Endothelial cell of umbilical vein (primary cell): Measurements from ENCODE around the gene ZBTB20. TPM values are rescaled to one million over a fixed set of nuclear protein-coding genes. Genes with fewer than 3 reads are reported as not detected.
A peak's percentile ranks its signal among the peaks of the same experiment; 100 is the strongest.

Experiments
- BruUV-seq: library from RNA; stranded (reverse); fragments of 400-500 nt; replicated peaks from 2 replicates; lab custom pipeline; 2021; lab: Mats Ljungman, UMichigan
- CTCF ChIA-PET: fragments of 300-600, 350-600 bp; sonication (Branson Sonifier 250); formaldehyde crosslinking; loops from one replicate; lab custom pipeline; 2021; ENCODE audit warnings: antibody characterized with exemption, inconsistent platforms; lab: Charles Lee
- POLR2A ChIA-PET: fragments of 300-600, 350-600 bp; sonication (Branson Sonifier 250); formaldehyde crosslinking; loops from one replicate; lab custom pipeline; 2021; ENCODE audit warnings: antibody characterized with exemption, inconsistent platforms; lab: Charles Lee
- DNase-seq: peaks from one replicate; pipeline ENCODE4 v3.0.0-alpha.2; 2011; ENCODE audit warnings: low read depth, low spot score
- FAIRE-seq: peaks from 2 replicates; lab custom pipeline; 2011; peaks lifted over from hg19 to GRCh38; lab: Jason Lieb, UNC
- H2AFZ ChIP-seq: 2 replicates; pipeline ENCODE4 v1.6.0; 2012; ENCODE audit warnings: low read depth, low read length, control low read depth, inconsistent platforms
- H3K27ac ChIP-seq: 2 replicates; pipeline ENCODE4 v1.5.1; 2011; ENCODE audit warnings: low read depth, mild to moderate bottlenecking, control low read depth, low read length, moderate library complexity; ENCODE audit not compliant: insufficient read depth
- H3K27me3 ChIP-seq, 2 experiments: 2 replicates each; pipeline versions ENCODE4 v1.6.0 to v1.6.1; 2011; ENCODE audit warnings: low read length in 2 of 2, mixed read lengths in 1 of 2; ENCODE audit not compliant: control insufficient read depth in 2 of 2, insufficient read depth in 2 of 2
- H3K36me3 ChIP-seq, 2 experiments: 2 replicates in 1 of 2; 3 replicates in 1 of 2; pipeline ENCODE4 v1.5.1; 2011; ENCODE audit warnings: low read length in 2 of 2, mild to moderate bottlenecking in 1 of 2, moderate library complexity in 1 of 2; ENCODE audit not compliant: control insufficient read depth in 2 of 2, insufficient read depth in 2 of 2; ENCODE audit errors: extremely low read depth in 1 of 2
- H3K4me1 ChIP-seq: 3 replicates; pipeline ENCODE4 v1.5.1; 2011; ENCODE audit warnings: mild to moderate bottlenecking, low read length; ENCODE audit not compliant: control insufficient read depth, insufficient read depth; ENCODE audit errors: extremely low read depth
- H3K4me2 ChIP-seq: 2 replicates; pipeline ENCODE4 v1.6.1; 2011; ENCODE audit warnings: low read length, control low read depth, mixed read lengths; ENCODE audit not compliant: insufficient read depth
- H3K4me3 ChIP-seq, 3 experiments: fragments of 200-600 bp in 1 of 3; sonication (generic), shearing (Covaris generic) in 1 of 3; replicated peaks in 1 of 3; 2 replicates each; pipeline ENCODE4 v1.5.1; 2011 to 2016; ENCODE audit warnings: control low read depth in 3 of 3, low read length in 3 of 3, mild to moderate bottlenecking in 2 of 3, inconsistent platforms in 1 of 3, low read depth in 1 of 3, moderate library complexity in 1 of 3; ENCODE audit not compliant: insufficient read depth in 1 of 3
- H3K79me2 ChIP-seq: 2 replicates; pipeline ENCODE4 v1.6.0; 2012; ENCODE audit warnings: low read length, inconsistent platforms; ENCODE audit not compliant: control insufficient read depth, insufficient read depth
- H3K9ac ChIP-seq: replicated peaks from 2 replicates; pipeline ENCODE3; 2011; ENCODE audit warnings: low read length, control low read depth; ENCODE audit not compliant: insufficient read depth; ENCODE audit errors: extremely low read depth
- H3K9me1 ChIP-seq: replicated peaks from 3 replicates; pipeline ENCODE4 v1.6.0; 2011; ENCODE audit warnings: mild to moderate bottlenecking, low read length; ENCODE audit not compliant: control insufficient read depth, insufficient read depth; ENCODE audit errors: extremely low read depth
- H3K9me3 ChIP-seq: replicated peaks from 2 replicates; pipeline ENCODE4 v1.5.1; 2012; ENCODE audit warnings: low read length, inconsistent platforms; ENCODE audit not compliant: control insufficient read depth, insufficient read depth
- H4K20me1 ChIP-seq: replicated peaks from 2 replicates; pipeline ENCODE3; 2011; ENCODE audit warnings: mild to moderate bottlenecking, low read length; ENCODE audit not compliant: control insufficient read depth, insufficient read depth; ENCODE audit errors: extremely low read depth
- EZH2 ChIP-seq: IDR thresholded peaks from 2 replicates; pipeline ENCODE4 v1.6.1; 2012; ENCODE audit warnings: borderline replicate concordance, low read depth, mild to moderate bottlenecking, moderate library complexity, low read length, inconsistent platforms; ENCODE audit not compliant: severe bottlenecking
- FOS ChIP-seq: IDR thresholded peaks from 2 replicates; pipeline ENCODE4 v1.6.1; 2011; ENCODE audit warnings: mild to moderate bottlenecking, low read length, moderate library complexity, borderline replicate concordance; ENCODE audit not compliant: insufficient read depth
- GATA2 ChIP-seq: IDR thresholded peaks from 2 replicates; pipeline ENCODE4 v1.7.0; 2011; ENCODE audit warnings: low read depth, mild to moderate bottlenecking, moderate library complexity, mixed read lengths, low read length; ENCODE audit not compliant: insufficient read length, insufficient read depth
- JUN ChIP-seq: IDR thresholded peaks from 2 replicates; pipeline ENCODE4 v1.6.1; 2011; ENCODE audit warnings: borderline replicate concordance, low read depth; ENCODE audit not compliant: insufficient read length, insufficient read depth
- MYC ChIP-seq: IDR thresholded peaks from one replicate; pipeline ENCODE4 v1.6.1; 2011; ENCODE audit warnings: mild to moderate bottlenecking, low read depth, low read length
- POLR2A ChIP-seq: IDR thresholded peaks from 2 replicates; pipeline ENCODE4 v1.6.1; 2012; ENCODE audit warnings: low read depth, mild to moderate bottlenecking, control low read depth, low read length
- POLR2AphosphoS5 ChIP-seq: IDR thresholded peaks from 2 replicates; pipeline ENCODE4 v1.6.1; 2012; ENCODE audit warnings: low read depth, mild to moderate bottlenecking, control low read depth, low read length, moderate library complexity; ENCODE audit not compliant: insufficient read depth
- dilution Hi-C: fragments of 300-500 bp; cut with MboI; formaldehyde crosslinking; loops from one replicate; pipeline ENCODE4 v1.15.0; 2019; ENCODE audit warnings: low sequenced_read_pairs; ENCODE audit not compliant: extremely low pct_ligation_motif_present
- intact Hi-C: fragments of 100-400 bp; cut with micrococcal nuclease; formaldehyde crosslinking; loops from one replicate; pipeline ENCODE4 v1.10.0; 2022
- polyA plus RNA-seq, 4 experiments: library from polyadenylated mRNA; depleted of rRNA in 3 of 4; stranded (reverse) in 3 of 4; unstranded in 1 of 4; fragments of >200 nt; gene quantifications; 2 replicates each; pipeline versions ENCODE4 v1.2.1 to v1.2.3, GENCODE V29; 2011 to 2012; ENCODE audit warnings: missing spikeins in 1 of 4
- total RNA-seq: library from RNA; stranded (reverse); gene quantifications from 2 replicates; pipeline ENCODE4 v1.2.3, GENCODE V29; 2021
- TF ChIP-seq, protein P1 (sequence below): IDR thresholded peaks from 2 replicates; pipeline ENCODE4 v1.6.1; 2011; ENCODE audit not compliant: insufficient read depth, insufficient read length
- TF ChIP-seq, protein P2 (sequence below), 2 donors: IDR thresholded peaks; 1 replicate in 1 of 2; 2 replicates in 1 of 2; pipeline ENCODE4 v1.5.1; 2011; ENCODE audit warnings: low read length in 2 of 2, mild to moderate bottlenecking in 2 of 2, moderate library complexity in 2 of 2, control low read depth in 1 of 2, inconsistent platforms in 1 of 2, low read depth in 1 of 2; ENCODE audit not compliant: insufficient read depth in 1 of 2; ENCODE audit errors: extremely low read depth in 1 of 2

ZBTB20 gene
- total and polyA plus RNA-seq, 2 donors (not counting 3 experiments of a cell fraction or from before 2014, with no cell fraction given), result 2.1 to 20.5 TPM

DNA sequence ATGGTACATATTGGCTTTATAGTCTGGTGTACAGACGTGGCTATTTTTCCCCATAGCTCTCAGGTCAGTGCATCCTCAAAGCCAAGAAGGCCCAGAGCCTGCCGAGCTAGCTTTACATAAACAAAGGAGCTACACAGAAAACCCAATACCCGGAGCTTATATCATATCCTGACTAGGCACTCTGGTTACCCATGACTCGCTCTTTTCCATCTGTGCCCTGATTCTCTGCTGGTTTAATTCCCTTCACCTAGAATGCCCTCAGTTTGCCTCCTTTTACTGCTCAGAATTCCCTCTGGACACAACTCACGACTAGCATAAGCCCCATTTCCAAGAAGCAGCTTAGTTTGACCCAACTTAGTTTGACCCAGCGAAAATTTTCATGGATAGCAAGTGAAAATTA, 742.5 kb downstream of the ZBTB20 start:
- POLR2A ChIA-PET, result interaction anchor here (0.6 kb wide), 1 partner anchor 51 kb away, joined by 6 read pairs; no protein-coding TSS in a partner anchor
- no peak for TF ChIP-seq POLR2A
- TF ChIP-seq, protein P1, sequence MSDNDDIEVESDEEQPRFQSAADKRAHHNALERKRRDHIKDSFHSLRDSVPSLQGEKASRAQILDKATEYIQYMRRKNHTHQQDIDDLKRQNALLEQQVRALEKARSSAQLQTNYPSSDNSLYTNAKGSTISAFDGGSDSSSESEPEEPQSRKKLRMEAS, result no peak
- no peak for TF ChIP-seq POLR2AphosphoS5
- no peak for TF ChIP-seq FOS
- TF ChIP-seq MYC, result no peak
- TF ChIP-seq, protein P2, sequence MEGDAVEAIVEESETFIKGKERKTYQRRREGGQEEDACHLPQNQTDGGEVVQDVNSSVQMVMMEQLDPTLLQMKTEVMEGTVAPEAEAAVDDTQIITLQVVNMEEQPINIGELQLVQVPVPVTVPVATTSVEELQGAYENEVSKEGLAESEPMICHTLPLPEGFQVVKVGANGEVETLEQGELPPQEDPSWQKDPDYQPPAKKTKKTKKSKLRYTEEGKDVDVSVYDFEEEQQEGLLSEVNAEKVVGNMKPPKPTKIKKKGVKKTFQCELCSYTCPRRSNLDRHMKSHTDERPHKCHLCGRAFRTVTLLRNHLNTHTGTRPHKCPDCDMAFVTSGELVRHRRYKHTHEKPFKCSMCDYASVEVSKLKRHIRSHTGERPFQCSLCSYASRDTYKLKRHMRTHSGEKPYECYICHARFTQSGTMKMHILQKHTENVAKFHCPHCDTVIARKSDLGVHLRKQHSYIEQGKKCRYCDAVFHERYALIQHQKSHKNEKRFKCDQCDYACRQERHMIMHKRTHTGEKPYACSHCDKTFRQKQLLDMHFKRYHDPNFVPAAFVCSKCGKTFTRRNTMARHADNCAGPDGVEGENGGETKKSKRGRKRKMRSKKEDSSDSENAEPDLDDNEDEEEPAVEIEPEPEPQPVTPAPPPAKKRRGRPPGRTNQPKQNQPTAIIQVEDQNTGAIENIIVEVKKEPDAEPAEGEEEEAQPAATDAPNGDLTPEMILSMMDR (IDR thresholded peaks at IDR 0.05; ENCODE audit: extremely low read depth in 1 of 2, insufficient read depth in 1 of 2, low read depth in 1 of 2, low read length in 2 of 2), result no peak
- TF ChIP-seq GATA2, result no peak
- TF ChIP-seq EZH2, result no peak
- TF ChIP-seq JUN, result no peak
- H3K36me3 ChIP-seq, result no peaks in the 10 kb centered on the region
- no peak overlapping the region for H3K9ac ChIP-seq
- no peak overlapping the region for H3K27ac ChIP-seq
- no peaks in the 10 kb centered on the region for H3K79me2 ChIP-seq
- peaks cover 6% of the 10 kb centered on the region for H3K4me1 ChIP-seq
- H3K27me3 ChIP-seq, result no peaks in the 10 kb centered on the region
- dilution Hi-C loops, result no loop called here
- no peaks in the 10 kb centered on the region for H3K9me1 ChIP-seq
- H3K9me3 ChIP-seq, result no peaks in the 10 kb centered on the region
- CTCF ChIA-PET, result interaction anchor here (1.7 to 5.4 kb wide), 4 partner anchors 10 to 20 kb away, joined by 4 to 49 read pairs (median 24); no protein-coding TSS in a partner anchor
- no peak overlapping the region for H3K4me3 ChIP-seq
- intact Hi-C loops, result no loop called here
- H2AFZ ChIP-seq, result no peak overlapping the region
- H4K20me1 ChIP-seq, result no peaks in the 10 kb centered on the region
- DNase-seq (peak; percentile 41), FAIRE-seq (peak; percentile 42)
- no TSS peak for BruUV-seq
- no peak overlapping the region for H3K4me2 ChIP-seq
